ENCODE results near the gene CASP10. TPM values are rescaled to one million over a fixed set of nuclear protein-coding genes. Genes with fewer than 3 reads are reported as not detected.

Gene CASP10
- total and polyA plus RNA-seq, 2 experiments from 2014 or later, result 2.9 to 5.1 TPM

GRCh38 chr2:201261906-201262305, 79.0 kb downstream of the CASP10 start:
- Histone ChIP-seq H4K20me1 (ENCODE audit: insufficient read depth) (no peaks in the 10 kb centered on the region), H3K9me2 (ENCODE audit: insufficient read depth) (no peaks in the 10 kb centered on the region), H3K27me3 (replicated peaks; ENCODE audit: insufficient read depth) (no peaks in the 10 kb centered on the region), H3K36me3 (ENCODE audit: low read depth) (no peaks in the 10 kb centered on the region), H3K4me2 (ENCODE audit: unreplicated experiment) (peak overlapping the region; percentile 36), H2AFZ (no peak overlapping the region), H3K27ac (no peak overlapping the region), H3K79me2 (ENCODE audit: insufficient read depth) (peaks cover 82% of the 10 kb centered on the region), H3K4me3 (no peak overlapping the region), H3K4me1 (ENCODE audit: insufficient read depth) (peaks cover 39% of the 10 kb centered on the region), H3K9ac (no peak overlapping the region), H3F3A (ENCODE audit: insufficient read depth) (peaks cover 24% of the 10 kb centered on the region), H3K9me3 (ENCODE audit: low read depth) (no peaks in the 10 kb centered on the region)
- in situ Hi-C loops (cut with MboI), result no loop called here
- WGBS, 2 experiments (ENCODE audit: low coverage in 1 of 2, low lambda C conversion rate in 2 of 2, missing lambda C conversion rate in 2 of 2), result 58 to 67% methylated on average over 2 of the region's 2 CpGs
- TF ChIP-seq EZH2phosphoT487 (IDR thresholded peaks at IDR 0.05; ENCODE audit: insufficient read depth, low read depth) (no peak), EZH2 (IDR thresholded peaks at IDR 0.05; ENCODE audit: insufficient read depth, poor library complexity, severe bottlenecking) (no peak)
- no peak for DNase-seq

GRCh38 chr2:201262718-201263117, 79.8 kb downstream of the CASP10 start:
- Histone ChIP-seq H3F3A (ENCODE audit: insufficient read depth) (peaks cover 16% of the 10 kb centered on the region), H3K4me2 (ENCODE audit: unreplicated experiment) (no peak overlapping the region), H4K20me1 (ENCODE audit: insufficient read depth) (no peaks in the 10 kb centered on the region), H3K4me3 (no peak overlapping the region), H2AFZ (no peak overlapping the region), H3K9ac (0 out of 2 replicates have a peak overlapping the region, but pooled peaks have one; percentile 5), H3K9me3 (ENCODE audit: low read depth) (no peaks in the 10 kb centered on the region), H3K36me3 (ENCODE audit: low read depth) (no peaks in the 10 kb centered on the region), H3K9me2 (ENCODE audit: insufficient read depth) (no peaks in the 10 kb centered on the region), H3K79me2 (ENCODE audit: insufficient read depth) (peaks cover 83% of the 10 kb centered on the region), H3K27me3 (replicated peaks; ENCODE audit: insufficient read depth) (no peaks in the 10 kb centered on the region), H3K27ac (no peak overlapping the region), H3K4me1 (ENCODE audit: insufficient read depth) (peaks cover 39% of the 10 kb centered on the region)
- no peak for DNase-seq
- in situ Hi-C loops (cut with MboI), result no loop called here
- TF ChIP-seq EZH2phosphoT487 (IDR thresholded peaks at IDR 0.05; ENCODE audit: insufficient read depth, low read depth), result no peak
- no peak for TF ChIP-seq EZH2 (IDR thresholded peaks at IDR 0.05; ENCODE audit: insufficient read depth, poor library complexity, severe bottlenecking)
- WGBS, 2 experiments (ENCODE audit: low coverage in 1 of 2, low lambda C conversion rate in 2 of 2, missing lambda C conversion rate in 2 of 2), result 72% methylated on average over 6 of the region's 6 CpGs

DNA sequence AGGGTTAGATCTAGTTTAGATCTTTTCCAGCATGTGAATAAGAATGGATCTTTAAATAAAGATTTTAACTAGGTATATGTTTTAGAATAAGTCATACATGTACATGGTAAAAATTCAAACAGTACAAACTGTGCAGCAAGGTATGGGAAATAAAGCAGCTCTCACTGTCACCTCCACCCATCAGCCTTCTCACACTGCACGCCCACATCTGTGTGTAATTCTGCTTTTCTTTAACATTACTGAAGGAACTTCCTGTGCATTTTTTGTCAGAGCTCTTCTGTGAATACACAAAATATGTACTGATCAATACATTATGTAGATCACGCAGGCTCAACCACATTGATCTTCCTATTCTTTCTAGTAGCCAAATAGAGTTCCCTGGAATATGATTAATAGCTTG, 80.8 kb downstream of the CASP10 start:
- TF ChIP-seq EZH2phosphoT487 (IDR thresholded peaks at IDR 0.05; ENCODE audit: insufficient read depth, low read depth) (no peak), EZH2 (IDR thresholded peaks at IDR 0.05; ENCODE audit: insufficient read depth, poor library complexity, severe bottlenecking) (no peak)
- Histone ChIP-seq H3K27ac (peak overlapping the region; percentile 22; the same call in 1 of the 2 replicates), H3K4me2 (ENCODE audit: unreplicated experiment) (peak overlapping the region; percentile 53), H3K9me2 (ENCODE audit: insufficient read depth) (no peaks in the 10 kb centered on the region), H4K20me1 (ENCODE audit: insufficient read depth) (no peaks in the 10 kb centered on the region), H3K36me3 (ENCODE audit: low read depth) (no peaks in the 10 kb centered on the region), H3K9me3 (ENCODE audit: low read depth) (no peaks in the 10 kb centered on the region), H3F3A (ENCODE audit: insufficient read depth) (peaks cover 8% of the 10 kb centered on the region), H2AFZ (no peak overlapping the region), H3K9ac (no peak overlapping the region), H3K4me1 (ENCODE audit: insufficient read depth) (peaks cover 39% of the 10 kb centered on the region), H3K79me2 (ENCODE audit: insufficient read depth) (peaks cover 81% of the 10 kb centered on the region), H3K4me3 (no peak overlapping the region), H3K27me3 (replicated peaks; ENCODE audit: insufficient read depth) (no peaks in the 10 kb centered on the region)
- whole genome bisulfite sequencing, 2 experiments (ENCODE audit: low coverage in 1 of 2, low lambda C conversion rate in 2 of 2, missing lambda C conversion rate in 2 of 2), result 96 to 98% methylated on average over 2 of the region's 2 CpGs
- peak; percentile 20 for DNase-seq
- in situ Hi-C loops (cut with MboI), result no loop called here

- Histone ChIP-seq H3K27me3 (replicated peaks; ENCODE audit: insufficient read depth) (no peaks in the 10 kb centered on the region), H3K4me2 (ENCODE audit: unreplicated experiment) (peak overlapping the region; percentile 53), H3K4me3 (no peak overlapping the region), H3K79me2 (ENCODE audit: insufficient read depth) (peaks cover 73% of the 10 kb centered on the region), H3F3A (ENCODE audit: insufficient read depth) (peaks cover 8% of the 10 kb centered on the region; the same call in 1 of the 2 replicates), H3K36me3 (ENCODE audit: low read depth) (no peaks in the 10 kb centered on the region), H3K9ac (no peak overlapping the region), H4K20me1 (ENCODE audit: insufficient read depth) (no peaks in the 10 kb centered on the region), H2AFZ (no peak overlapping the region), H3K4me1 (ENCODE audit: insufficient read depth) (peaks cover 33% of the 10 kb centered on the region), H3K9me2 (ENCODE audit: insufficient read depth) (no peaks in the 10 kb centered on the region), H3K9me3 (ENCODE audit: low read depth) (no peaks in the 10 kb centered on the region), H3K27ac (peak overlapping the region; percentile 22; the same call in 1 of the 2 replicates)
- DNase-seq, result peak; percentile 52
- TF ChIP-seq EZH2phosphoT487 (IDR thresholded peaks at IDR 0.05; ENCODE audit: insufficient read depth, low read depth), result no peak
- TF ChIP-seq EZH2 (IDR thresholded peaks at IDR 0.05; ENCODE audit: insufficient read depth, poor library complexity, severe bottlenecking), result no peak
- WGBS, 2 experiments (ENCODE audit: low coverage in 1 of 2, low lambda C conversion rate in 2 of 2, missing lambda C conversion rate in 2 of 2), result 91 to 97% methylated on average over 7 of the region's 7 CpGs
- in situ Hi-C loops (cut with MboI), result no loop called here
Observed at GRCh38 chr2:201264472-201265173, 81.7 kb downstream of the CASP10 start.

Measured in GM23248 (cell line).